Astrocyte (in vitro differentiated cells and primary cell): Measurements from ENCODE around the gene C12orf42.

Source experiments
- CTCF ChIP-seq: IDR thresholded peaks from 2 replicates; pipeline ENCODE4 v1.5.1; 2011; ENCODE audit warnings: low read depth, mild to moderate bottlenecking, inconsistent platforms, low read length, moderate library complexity; ENCODE audit not compliant: insufficient read depth
- EZH2 ChIP-seq: IDR thresholded peaks from 2 replicates; pipeline ENCODE4 v1.6.1; 2012; ENCODE audit warnings: mild to moderate bottlenecking, low read length, inconsistent platforms; ENCODE audit not compliant: insufficient read depth

GRCh38 chr12:103495469-103496456 is at the start of gene C12orf42:
- TF ChIP-seq CTCF: peak; percentile 32
- peak; percentile 59 for TF ChIP-seq EZH2
